ENCODE measurements around the gene CXCL3.

Gene CXCL3

DNA sequence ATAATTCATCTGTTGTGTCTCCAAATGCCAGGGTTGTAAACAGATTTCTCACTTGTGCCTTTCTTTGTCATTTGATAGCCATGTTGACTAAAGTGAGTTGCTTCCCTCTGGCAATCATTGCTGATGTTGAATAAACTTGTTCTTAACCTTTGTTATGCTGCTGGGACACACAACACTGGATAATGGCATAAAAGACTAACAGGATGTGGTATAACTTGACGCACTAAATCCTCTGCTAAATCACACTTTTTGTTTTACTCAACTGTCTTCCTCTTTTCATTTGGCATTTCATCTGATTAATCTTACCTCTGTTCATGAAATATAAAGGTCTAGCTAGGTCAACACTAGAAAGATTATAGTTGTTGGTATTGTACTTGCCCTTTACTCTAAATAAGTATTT, 22.4 kb downstream of the CXCL3 start:
- no peaks in the 10 kb centered on the region for H3K36me3 ChIP-seq (replicated peaks)
- no peak for DNase-seq (ENCODE audit: low spot score in 2 of 2)
- no peaks in the 10 kb centered on the region for H3K9me3 ChIP-seq
- H3K4me1 ChIP-seq = no peaks in the 10 kb centered on the region
- H3K4me3 ChIP-seq = no peak overlapping the region
- in situ Hi-C loops (cut with MboI; ENCODE audit: low sequenced_read_pairs) = no loop called here
- no peaks in the 10 kb centered on the region for H3K27me3 ChIP-seq (ENCODE audit: low read depth)

GRCh38 chr4:74015126-74015780, 23.2 kb downstream of the CXCL3 start:
- Histone ChIP-seq H3K27me3 (ENCODE audit: low read depth) (no peaks in the 10 kb centered on the region), H3K4me3 (no peak overlapping the region), H3K4me1 (no peaks in the 10 kb centered on the region), H3K9me3 (no peaks in the 10 kb centered on the region), H3K36me3 (replicated peaks) (no peaks in the 10 kb centered on the region)
- DNase-seq (ENCODE audit: low spot score in 2 of 2) = no peak
- in situ Hi-C loops (cut with MboI; ENCODE audit: low sequenced_read_pairs) = no loop called here

- DNase-seq (ENCODE audit: low spot score in 2 of 2) = no peak
- no peaks in the 10 kb centered on the region for H3K9me3 ChIP-seq
- in situ Hi-C loops (cut with MboI; ENCODE audit: low sequenced_read_pairs) = no loop called here
Measured at GRCh38 chr4:74014332-74014731, 24.2 kb downstream of the CXCL3 start.

GRCh38 chr4:74013264-74013663, 25.2 kb downstream of the CXCL3 start:
- Histone ChIP-seq H3K9me3 (no peaks in the 10 kb centered on the region), H3K27me3 (ENCODE audit: low read depth) (no peaks in the 10 kb centered on the region)

More at GRCh38 chr4:74014332-74014731, 24.2 kb downstream of the CXCL3 start:
- Histone ChIP-seq H3K27me3 (ENCODE audit: low read depth) (no peaks in the 10 kb centered on the region), H3K36me3 (replicated peaks) (no peaks in the 10 kb centered on the region), H3K4me1 (no peaks in the 10 kb centered on the region), H3K4me3 (no peak overlapping the region)

GRCh38 chr4:74012130-74012529, 26.4 kb downstream of the CXCL3 start:
- Histone ChIP-seq H3K9me3 (no peaks in the 10 kb centered on the region), H3K27me3 (ENCODE audit: low read depth) (no peaks in the 10 kb centered on the region), H3K36me3 (replicated peaks) (no peaks in the 10 kb centered on the region), H3K4me3 (no peak overlapping the region), H3K4me1 (no peaks in the 10 kb centered on the region)
- DNase-seq (ENCODE audit: low spot score in 2 of 2) = no peak
- in situ Hi-C loops (cut with MboI; ENCODE audit: low sequenced_read_pairs) = no loop called here

More at GRCh38 chr4:74013264-74013663, 25.2 kb downstream of the CXCL3 start:
- no peaks in the 10 kb centered on the region for H3K36me3 ChIP-seq (replicated peaks)
- H3K4me3 ChIP-seq = no peak overlapping the region
- H3K4me1 ChIP-seq = no peaks in the 10 kb centered on the region
- in situ Hi-C loops (cut with MboI; ENCODE audit: low sequenced_read_pairs) = no loop called here
- DNase-seq (ENCODE audit: low spot score in 2 of 2) = no peak

GRCh38 chr4:74009307-74009706, 29.2 kb downstream of the CXCL3 start:
- in situ Hi-C loops (cut with MboI; ENCODE audit: low sequenced_read_pairs) = no loop called here
- Histone ChIP-seq H3K4me3 (no peak overlapping the region), H3K36me3 (replicated peaks) (no peaks in the 10 kb centered on the region), H3K27me3 (ENCODE audit: low read depth) (no peaks in the 10 kb centered on the region), H3K4me1 (no peaks in the 10 kb centered on the region), H3K9me3 (no peaks in the 10 kb centered on the region)
- DNase-seq (ENCODE audit: low spot score in 2 of 2) = no peak

DNA sequence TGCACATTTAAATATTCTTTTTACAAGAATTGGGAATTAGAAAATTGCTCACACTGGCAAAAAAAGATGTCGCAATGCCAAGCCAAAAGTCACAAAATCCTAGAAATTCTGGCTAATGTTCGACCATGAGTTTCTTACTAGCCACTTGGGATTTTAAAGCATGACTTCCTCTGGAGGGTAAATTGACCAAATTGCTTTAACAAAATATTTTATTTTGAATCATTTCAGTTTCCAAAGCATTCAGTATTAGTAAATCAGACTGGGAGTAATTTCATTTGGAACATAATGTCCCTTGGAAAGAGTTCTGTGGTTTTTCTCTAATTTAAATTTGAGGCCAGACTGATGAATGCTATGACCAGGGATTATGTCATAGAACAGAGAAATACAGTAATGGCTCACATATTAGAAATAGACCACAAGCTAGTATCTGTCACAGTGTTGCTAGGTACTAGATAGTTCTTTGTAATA, 32.4 kb downstream of the CXCL3 start:
- Histone ChIP-seq H3K36me3 (replicated peaks) (no peaks in the 10 kb centered on the region), H3K4me1 (no peaks in the 10 kb centered on the region), H3K4me3 (no peak overlapping the region), H3K27me3 (ENCODE audit: low read depth) (no peaks in the 10 kb centered on the region), H3K9me3 (no peaks in the 10 kb centered on the region)
- DNase-seq (ENCODE audit: low spot score in 2 of 2) = no peak
- in situ Hi-C loops (cut with MboI; ENCODE audit: low sequenced_read_pairs) = no loop called here

DNA sequence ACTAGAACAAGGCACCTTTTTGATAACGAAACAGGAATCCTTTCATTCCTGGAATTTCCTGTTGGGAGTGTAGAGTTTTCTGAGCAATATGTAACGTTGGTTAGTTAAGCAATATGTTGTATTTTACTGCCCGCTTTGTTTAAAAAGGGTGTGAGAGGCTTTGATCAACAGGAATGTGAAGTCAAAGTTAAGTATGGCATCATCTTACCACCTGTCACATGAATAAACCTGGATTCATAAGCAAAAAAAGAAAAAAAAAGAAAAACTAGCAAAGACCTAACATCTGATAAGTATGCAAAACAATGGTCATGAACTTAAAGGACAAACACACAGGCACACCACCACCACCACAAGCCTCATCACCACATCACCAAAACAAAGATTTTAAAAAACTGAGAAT, 33.0 kb downstream of the CXCL3 start:
- Histone ChIP-seq H3K36me3 (replicated peaks) (no peaks in the 10 kb centered on the region), H3K4me1 (no peaks in the 10 kb centered on the region), H3K27me3 (ENCODE audit: low read depth) (no peaks in the 10 kb centered on the region), H3K4me3 (no peak overlapping the region), H3K9me3 (no peaks in the 10 kb centered on the region)
- in situ Hi-C loops (cut with MboI; ENCODE audit: low sequenced_read_pairs) = no loop called here
- DNase-seq (ENCODE audit: low spot score in 2 of 2) = no peak

- in situ Hi-C loops (cut with MboI; ENCODE audit: low sequenced_read_pairs) = no loop called here
Measured at GRCh38 chr4:74004668-74005067, 33.8 kb downstream of the CXCL3 start.

DNA sequence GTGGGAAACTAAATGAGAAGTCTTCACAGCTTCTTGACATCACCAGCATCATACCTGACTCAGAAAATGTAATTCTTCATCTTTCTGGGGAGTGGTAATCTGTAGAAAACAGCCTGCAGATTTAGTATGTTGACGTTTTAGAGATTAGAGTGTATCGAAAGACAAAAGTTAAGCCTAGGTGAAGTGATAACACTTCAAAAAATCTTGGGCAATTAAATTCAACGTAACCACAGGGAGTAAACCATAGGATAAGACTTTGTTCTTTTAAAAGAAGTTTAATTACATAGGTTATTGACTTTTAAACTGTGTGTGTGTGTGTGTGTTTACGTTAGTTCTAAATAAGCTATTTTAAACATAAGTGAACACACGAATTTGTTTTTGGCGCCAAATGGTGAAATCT, 38.2 kb downstream of the CXCL3 start:
- no peak overlapping the region for H3K4me3 ChIP-seq
- no peaks in the 10 kb centered on the region for H3K4me1 ChIP-seq
- H3K27me3 ChIP-seq (ENCODE audit: low read depth) = no peaks in the 10 kb centered on the region
- no peak for DNase-seq (ENCODE audit: low spot score in 2 of 2)
- no peaks in the 10 kb centered on the region for H3K36me3 ChIP-seq (replicated peaks)
- in situ Hi-C loops (cut with MboI; ENCODE audit: low sequenced_read_pairs) = no loop called here
- H3K9me3 ChIP-seq = no peaks in the 10 kb centered on the region

More at GRCh38 chr4:74004668-74005067, 33.8 kb downstream of the CXCL3 start:
- no peak for DNase-seq (ENCODE audit: low spot score in 2 of 2)
- no peaks in the 10 kb centered on the region for H3K36me3 ChIP-seq (replicated peaks)
- H3K27me3 ChIP-seq (ENCODE audit: low read depth) = no peaks in the 10 kb centered on the region
- no peak overlapping the region for H3K4me3 ChIP-seq
- no peaks in the 10 kb centered on the region for H3K9me3 ChIP-seq
- no peaks in the 10 kb centered on the region for H3K4me1 ChIP-seq

- in situ Hi-C loops (cut with MboI; ENCODE audit: low sequenced_read_pairs) = no loop called here
Measured at GRCh38 chr4:73998040-73999011, 40.2 kb downstream of the CXCL3 start, which contains the start of gene CXCL5. TSS of gene CXCL5 (minus strand) at chr4:73998677. CDS start at chr4:73998581, 96 bp downstream.

GRCh38 chr4:73992050-73992449, 46.4 kb downstream of the CXCL3 start:
- no peak for DNase-seq (ENCODE audit: low spot score in 2 of 2)
- no peaks in the 10 kb centered on the region for H3K36me3 ChIP-seq (replicated peaks)
- in situ Hi-C loops (cut with MboI; ENCODE audit: low sequenced_read_pairs) = no loop called here
- no peaks in the 10 kb centered on the region for H3K27me3 ChIP-seq (ENCODE audit: low read depth)
- H3K9me3 ChIP-seq = no peaks in the 10 kb centered on the region
- H3K4me3 ChIP-seq = no peak overlapping the region
- H3K4me1 ChIP-seq = no peaks in the 10 kb centered on the region

More at GRCh38 chr4:73998040-73999011, 40.2 kb downstream of the CXCL3 start, which contains the start of gene CXCL5:
- Histone ChIP-seq H3K36me3 (replicated peaks) (no peaks in the 10 kb centered on the region), H3K27me3 (ENCODE audit: low read depth) (no peaks in the 10 kb centered on the region), H3K4me3 (no peak within 1 kb of the TSS), H3K9me3 (no peaks in the 10 kb centered on the region), H3K4me1 (no peaks in the 10 kb centered on the region)
- no peak for DNase-seq (ENCODE audit: low spot score in 2 of 2)

DNA sequence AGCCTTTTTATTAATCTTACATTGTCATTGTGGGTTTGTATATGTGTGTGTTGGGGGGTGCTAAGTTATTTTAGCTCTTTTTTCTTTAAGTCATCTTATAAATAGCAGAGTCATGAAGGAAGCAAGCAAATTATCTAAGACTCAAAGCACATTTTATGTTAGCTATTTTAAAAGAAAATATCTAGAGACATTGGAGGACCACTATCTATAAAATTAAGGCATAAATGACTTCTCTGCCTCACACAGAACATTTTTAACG, 46.8 kb downstream of the CXCL3 start:
- Histone ChIP-seq H3K4me1 (no peaks in the 10 kb centered on the region), H3K27me3 (ENCODE audit: low read depth) (no peaks in the 10 kb centered on the region), H3K4me3 (no peak overlapping the region), H3K9me3 (no peaks in the 10 kb centered on the region), H3K36me3 (replicated peaks) (no peaks in the 10 kb centered on the region)
- in situ Hi-C loops (cut with MboI; ENCODE audit: low sequenced_read_pairs) = no loop called here
- DNase-seq (ENCODE audit: low spot score in 2 of 2) = no peak

Data from HAP-1 (cell line).